Pancreas (tissue), 10 donors: ENCODE measurements around the gene PRKAR2B. TPM values are rescaled to one million over a fixed set of nuclear protein-coding genes. Genes with fewer than 3 reads are reported as not detected.

Experiments
- ATAC-seq, 4 donors: fragments of 200-7000 bp; cut with Tn5 transposase; one replicate each; pipeline versions ENCODE4 v1.8.0 to v1.9.1; 2020; ENCODE audit warnings: mild to moderate bottlenecking in 4 of 4, moderate library complexity in 4 of 4
- DNase-seq, 6 donors: peaks; one replicate each; pipeline ENCODE4 v3.0.0-alpha.2; 2020
- FAIRE-seq: peaks from 2 replicates; lab custom pipeline; 2012; peaks lifted over from hg19 to GRCh38; lab: Jason Lieb, UNC
- H3K27ac ChIP-seq, 4 donors: fragments of 200-600 bp; sonication (generic); 1 replicate in 3 of 4; 2 replicates in 1 of 4; pipeline versions ENCODE4 v1.5.0 to v1.8.0; 2020
- H3K27me3 ChIP-seq, 4 donors: fragments of 200-600 bp; one replicate each; pipeline ENCODE4 v1.8.0; 2021
- H3K36me3 ChIP-seq, 3 donors: fragments of 200-600 bp; sonication (generic) in 1 of 3; one replicate each; pipeline versions ENCODE4 v1.5.0 to v1.8.0; 2020 to 2021
- H3K4me1 ChIP-seq, 3 donors: fragments of 200-600 bp; one replicate each; pipeline ENCODE4 v1.8.0; 2021
- H3K4me3 ChIP-seq, 4 donors: fragments of 200-600 bp; sonication (generic) in 2 of 4; one replicate each; pipeline versions ENCODE4 v1.5.0 to v1.8.0; 2020 to 2021
- H3K9me3 ChIP-seq, 4 donors: fragments of 200-600 bp; one replicate each; pipeline ENCODE4 v1.8.0; 2021
- CTCF ChIP-seq, 4 donors: fragments of 200-600 bp; sonication (generic) in 3 of 4; IDR thresholded peaks; one replicate each; pipeline versions ENCODE4 v1.5.0 to v1.8.0; 2021; ENCODE audit warnings: antibody characterized with exemption in 4 of 4
- WGBS, 2 donors: extraction: QIAGEN DNeasy Blood & Tissue Kit; methylation state at CpG; one replicate each; pipeline ENCODE4 v1.1.7; 2013; 5-methylcytosine and 5-hydroxymethylcytosine counted together
- intact Hi-C, 3 donors: fragments of 100-400 bp; cut with DNase I; formaldehyde crosslinking; loops; one replicate each; pipeline versions ENCODE4 v1.11.1 to v1.14.2; 2022
- polyA plus RNA-seq, 2 donors: library from polyadenylated mRNA; stranded (reverse); fragments of 200-250 nt; gene quantifications; one replicate each; pipeline ENCODE4 v1.2.3, GENCODE V29; 2013
- total RNA-seq, 6 donors: library from RNA; stranded (reverse); fragmentation: NEBNext Ultra II Directional in 4 of 6; extraction: Animal tissue kit (Norgen Biotek cat#: 25700) in 4 of 6; gene quantifications; one replicate each; pipeline versions ENCODE4 v1.2.1 to v1.2.4, GENCODE V29; 2021 to 2023
- donor health status: healthy with polysubstance abuse.
- donor health status: DM: no; HTN: no; CAD: no; lungs with moderate emphysema.
- donor health status: DM: no; HTN: no; CAD: no.
- donor health status: control.
- donor health status: control.
- donor health status: Bipolar disorder and iron deficiency.
- donor health status: DM: yes; HTN: yes; CAD: no.
- donor health status: DM: no; HTN: no; CAD: no.
- donor health status: DM: no; HTN: no; CAD: no.
- donor health status: DM: yes; HTN: yes; CAD: no.

Gene PRKAR2B
- total and polyA plus RNA-seq, 8 donors = 5.8 to 9.9 (median 7.6) TPM

- Histone ChIP-seq H3K4me1 (peaks cover 4 to 8% (median 7%) of the 10 kb centered on the region in 3 donors), H3K27me3 (peaks cover 0 to 3% (median 0%) of the 10 kb centered on the region in 4 donors), H3K36me3 (no peaks in the 10 kb centered on the region), H3K4me3 (no peak overlapping the region), H3K9me3 (no peaks in the 10 kb centered on the region), H3K27ac (peak overlapping the region in 2 of 4 donors; percentile 75 to 78)
- FAIRE-seq = no peak
- TF ChIP-seq CTCF (IDR thresholded peaks at IDR 0.05) = no peak
- intact Hi-C loops = no loop called here
- no peak for ATAC-seq
- no peak for DNase-seq
- WGBS, 2 donors = 34 to 36% methylated on average over 4 of the region's 4 CpGs
Observed at GRCh38 chr7:107043491-107043890, 1.0 kb upstream of the PRKAR2B start.

GRCh38 chr7:107043921-107044346, 571 bp upstream of the PRKAR2B start:
- Histone ChIP-seq H3K27ac (peak overlapping the region; percentile 45 to 78 (median 68)), H3K4me3 (peak overlapping the region; percentile 27 to 69 (median 50)), H3K36me3 (no peaks in the 10 kb centered on the region), H3K9me3 (no peaks in the 10 kb centered on the region), H3K4me1 (peaks cover 4 to 8% (median 7%) of the 10 kb centered on the region in 3 donors), H3K27me3 (peaks cover 0 to 3% (median 0%) of the 10 kb centered on the region in 4 donors)
- intact Hi-C loops = no loop called here
- DNase-seq = no peak
- TF ChIP-seq CTCF (IDR thresholded peaks at IDR 0.05) = no peak
- WGBS, 2 donors = 12 to 18% methylated on average over 6 of the region's 6 CpGs
- ATAC-seq = peak in 1 of 4 donors; percentile 4
- FAIRE-seq = peak; percentile 49

GRCh38 chr7:107045195-107045960, 873 bp downstream of the PRKAR2B start:
- ATAC-seq = peak; percentile 3 to 20 (median 14)
- Histone ChIP-seq H3K4me3 (peak overlapping the region; percentile 47 to 69 (median 62)), H3K36me3 (no peaks in the 10 kb centered on the region), H3K27me3 (peaks cover 0 to 3% (median 0%) of the 10 kb centered on the region in 4 donors), H3K4me1 (peaks cover 4 to 8% (median 7%) of the 10 kb centered on the region in 3 donors), H3K9me3 (no peaks in the 10 kb centered on the region), H3K27ac (peak overlapping the region; percentile 49 to 69 (median 58))
- no peak for FAIRE-seq
- intact Hi-C loops = no loop called here
- no peak for TF ChIP-seq CTCF (IDR thresholded peaks at IDR 0.05)
- no peak for DNase-seq
- 3 to 5% methylated on average over 21 to 29 of the region's 29 CpGs for WGBS, 2 donors

GRCh38 chr7:107045980-107046379, 1.5 kb downstream of the PRKAR2B start:
- no peak for FAIRE-seq
- intact Hi-C loops = no loop called here
- peak in 2 of 4 donors; percentile 18 to 24 for ATAC-seq

More at GRCh38 chr7:107045980-107046379, 1.5 kb downstream of the PRKAR2B start:
- no peaks in the 10 kb centered on the region for H3K36me3 ChIP-seq
- peaks cover 0 to 3% (median 0%) of the 10 kb centered on the region in 4 donors for H3K27me3 ChIP-seq
- peak overlapping the region in 1 of 4 donors; percentile 56 for H3K27ac ChIP-seq
- DNase-seq = no peak
- no peak for TF ChIP-seq CTCF (IDR thresholded peaks at IDR 0.05)
- H3K4me3 ChIP-seq = peak overlapping the region in 2 of 4 donors; percentile 68 to 69
- peaks cover 4 to 8% (median 7%) of the 10 kb centered on the region in 3 donors for H3K4me1 ChIP-seq
- no peaks in the 10 kb centered on the region for H3K9me3 ChIP-seq
- WGBS, 2 donors = 46 to 48% methylated on average over 1 of the region's 1 CpG
